SK-N-SH (cell line): Measurements from ENCODE around the gene RRM1. TPM values are rescaled to one million over a fixed set of nuclear protein-coding genes. Genes with fewer than 3 reads are reported as not detected.

Experiments used
- CTCF ChIA-PET: fragments of 300-600, 350-600 bp; formaldehyde crosslinking; extraction: SDS; loops from one replicate; lab custom pipeline; 2021; lab: Yijun Ruan, JAX
- POLR2A ChIA-PET: fragments of 350-600 bp; sonication (Branson Sonifier 250); formaldehyde crosslinking; extraction: SDS; loops from one replicate; lab custom pipeline; 2020; ENCODE audit warnings: antibody characterized with exemption, inconsistent platforms; lab: Yijun Ruan, JAX
- DNase-seq: peaks from one replicate; pipeline ENCODE4 v3.0.0; 2012
- H2AFZ ChIP-seq: fragments of 200-600 bp; sonication (generic); 2 replicates; pipeline ENCODE4 v1.8.1; 2016; ENCODE audit warnings: antibody characterized with exemption, mild to moderate bottlenecking, low read depth
- H3F3A ChIP-seq: fragments of 200-600 bp; sonication (generic); replicated peaks from 2 replicates; pipeline ENCODE3; 2016; ENCODE audit warnings: antibody characterized with exemption, mild to moderate bottlenecking; ENCODE audit not compliant: insufficient read depth
- H3K27ac ChIP-seq, 2 experiments: fragments of 200-500 bp in 1 of 2; fragments of 200-600 bp in 1 of 2; sonication (Bioruptor generic) in 1 of 2; sonication (generic), shearing (Covaris generic) in 1 of 2; 2 replicates each; pipeline versions ENCODE4 v1.5.1 to v1.6.1; 2014 to 2016; ENCODE audit warnings: low read depth in 2 of 2, inconsistent platforms in 1 of 2, low read length in 1 of 2, mild to moderate bottlenecking in 1 of 2, mixed read lengths in 1 of 2
- H3K27me3 ChIP-seq: fragments of 200-600 bp; sonication (generic), shearing (Covaris generic); 2 replicates; pipeline ENCODE4 v1.6.1; 2016; ENCODE audit warnings: mixed run types; ENCODE audit not compliant: insufficient read depth
- H3K36me3 ChIP-seq, 2 experiments: fragments of 200-500 bp in 1 of 2; fragments of 200-600 bp in 1 of 2; sonication (Bioruptor generic) in 1 of 2; sonication (generic) in 1 of 2; replicated peaks in 1 of 2; 2 replicates each; pipeline versions ENCODE3 to v1.5.1; 2014 to 2016; ENCODE audit warnings: low read length in 1 of 2, mild to moderate bottlenecking in 1 of 2; ENCODE audit not compliant: insufficient read depth in 2 of 2, control insufficient read depth in 1 of 2
- H3K4me1 ChIP-seq, 2 experiments: fragments of 200-500 bp in 1 of 2; fragments of 200-600 bp in 1 of 2; sonication (Bioruptor generic) in 1 of 2; sonication (generic), shearing (Covaris generic) in 1 of 2; 2 replicates each; pipeline versions ENCODE4 v1.5.1 to v1.6.1; 2014 to 2016; ENCODE audit warnings: low read depth in 1 of 2, low read length in 1 of 2, mixed run types in 1 of 2; ENCODE audit not compliant: insufficient read depth in 2 of 2, control insufficient read depth in 1 of 2
- H3K4me2 ChIP-seq: fragments of 200-600 bp; sonication (generic), shearing (Covaris generic); 2 replicates; pipeline ENCODE4 v1.6.1; 2017; ENCODE audit warnings: mixed run types
- H3K4me3 ChIP-seq, 2 experiments: fragments of 200-500 bp in 1 of 2; fragments of 200-600 bp in 1 of 2; sonication (Bioruptor generic) in 1 of 2; sonication (generic), shearing (Covaris generic) in 1 of 2; 2 replicates each; pipeline versions ENCODE4 v1.5.1 to v1.8.1; 2014 to 2016; ENCODE audit warnings: low read depth in 2 of 2, inconsistent platforms in 1 of 2, low read length in 1 of 2, mild to moderate bottlenecking in 1 of 2, mixed read lengths in 1 of 2, moderate library complexity in 1 of 2
- H3K79me2 ChIP-seq: fragments of 200-600 bp; sonication (generic); 2 replicates; pipeline ENCODE4 v1.8.1; 2017; ENCODE audit warnings: mild to moderate bottlenecking; ENCODE audit not compliant: insufficient read depth
- H3K9ac ChIP-seq: fragments of 200-600 bp; sonication (generic); 2 replicates; pipeline ENCODE4 v1.6.1; 2017; ENCODE audit warnings: mixed run types
- H3K9me2 ChIP-seq: fragments of 200-600 bp; sonication (generic); 2 replicates; pipeline ENCODE4 v1.6.1; 2017; ENCODE audit warnings: mixed run types
- H3K9me3 ChIP-seq: fragments of 200-600 bp; sonication (generic); 2 replicates; pipeline ENCODE4 v1.6.1; 2017; ENCODE audit warnings: mixed run types, mild to moderate bottlenecking, moderate library complexity
- H4K20me1 ChIP-seq: fragments of 200-600 bp; sonication (generic); 2 replicates; pipeline ENCODE4 v1.6.1; 2017; ENCODE audit warnings: mild to moderate bottlenecking, mixed run types; ENCODE audit not compliant: insufficient read depth
- CHD2 ChIP-seq: fragments of 150-350 bp; IDR thresholded peaks from 2 replicates; pipeline ENCODE4 v1.6.1; 2018; ENCODE audit warnings: low read length; ENCODE audit not compliant: partially characterized antibody
- ELF1 ChIP-seq: IDR thresholded peaks from 2 replicates; pipeline ENCODE4 v1.4.0; 2012
- EZH2phosphoT487 ChIP-seq: fragments of 200-600 bp; sonication (generic); IDR thresholded peaks from 2 replicates; pipeline ENCODE4 v1.6.1; 2017; ENCODE audit warnings: low read depth, mixed run types, mild to moderate bottlenecking, antibody characterized with exemption, moderate library complexity, borderline replicate concordance
- FOSL2 ChIP-seq: IDR thresholded peaks from 2 replicates; pipeline ENCODE4 v1.4.0; 2012; ENCODE audit warnings: low read depth, mild to moderate bottlenecking, moderate library complexity, borderline replicate concordance
- FOXJ3 ChIP-seq: sonication (generic); formaldehyde crosslinking; IDR thresholded peaks from 2 replicates; pipeline ENCODE4 v1.5.1; 2020; ENCODE audit warnings: mild to moderate bottlenecking, missing genetic modification reagents
- FOXM1 ChIP-seq: IDR thresholded peaks from 2 replicates; pipeline ENCODE4 v1.4.0; 2012; ENCODE audit warnings: low read depth, mild to moderate bottlenecking
- MAX ChIP-seq: IDR thresholded peaks from 2 replicates; pipeline ENCODE4 v1.4.0; 2012; ENCODE audit warnings: low read depth
- NFIC ChIP-seq: IDR thresholded peaks from 2 replicates; pipeline ENCODE4 v1.4.0; 2012; ENCODE audit warnings: borderline replicate concordance
- RAD21 ChIP-seq: IDR thresholded peaks from 2 replicates; pipeline ENCODE4 v1.6.1; 2012; ENCODE audit warnings: mild to moderate bottlenecking, low read length
- REST ChIP-seq: IDR thresholded peaks from 2 replicates; pipeline ENCODE4 v1.6.1; 2012; ENCODE audit warnings: mild to moderate bottlenecking, low read depth, low read length, moderate library complexity
- SMC3 ChIP-seq: IDR thresholded peaks from 2 replicates; pipeline ENCODE4 v1.6.1; 2012; ENCODE audit warnings: low read depth, low read length, improper control_type of control experiment
- YY1 ChIP-seq: IDR thresholded peaks from 2 replicates; pipeline ENCODE4 v1.4.0; 2012; ENCODE audit warnings: low read depth, mild to moderate bottlenecking
- WGBS: methylation state at CpG from one replicate; pipeline ENCODE4 v1.1.6; 2017; ENCODE audit warnings: low lambda C conversion rate; 5-methylcytosine and 5-hydroxymethylcytosine counted together
- polyA plus RNA-seq, 3 experiments: library from polyadenylated mRNA; depleted of rRNA; stranded (reverse); fragments of >200 nt; gene quantifications; 2 replicates each; pipeline ENCODE4 v1.2.3, GENCODE V29; 2012
- TF ChIP-seq, protein P1 (sequence below): fragments of 200-600 bp; sonication (generic); IDR thresholded peaks from 2 replicates; pipeline ENCODE4 v1.6.1; 2017; ENCODE audit warnings: antibody characterized with exemption, mild to moderate bottlenecking, moderate library complexity
- TF ChIP-seq, protein P2 (sequence below): fragments of 150-350 bp; IDR thresholded peaks from 2 replicates; pipeline ENCODE4 v1.6.1; 2017; ENCODE audit warnings: antibody characterized with exemption, low read length, low read depth, borderline replicate concordance

RRM1 gene
- polyA plus RNA-seq, 1 of the 3 experiments (the other 2 are of a cell fraction), result 28.2 TPM

DNA sequence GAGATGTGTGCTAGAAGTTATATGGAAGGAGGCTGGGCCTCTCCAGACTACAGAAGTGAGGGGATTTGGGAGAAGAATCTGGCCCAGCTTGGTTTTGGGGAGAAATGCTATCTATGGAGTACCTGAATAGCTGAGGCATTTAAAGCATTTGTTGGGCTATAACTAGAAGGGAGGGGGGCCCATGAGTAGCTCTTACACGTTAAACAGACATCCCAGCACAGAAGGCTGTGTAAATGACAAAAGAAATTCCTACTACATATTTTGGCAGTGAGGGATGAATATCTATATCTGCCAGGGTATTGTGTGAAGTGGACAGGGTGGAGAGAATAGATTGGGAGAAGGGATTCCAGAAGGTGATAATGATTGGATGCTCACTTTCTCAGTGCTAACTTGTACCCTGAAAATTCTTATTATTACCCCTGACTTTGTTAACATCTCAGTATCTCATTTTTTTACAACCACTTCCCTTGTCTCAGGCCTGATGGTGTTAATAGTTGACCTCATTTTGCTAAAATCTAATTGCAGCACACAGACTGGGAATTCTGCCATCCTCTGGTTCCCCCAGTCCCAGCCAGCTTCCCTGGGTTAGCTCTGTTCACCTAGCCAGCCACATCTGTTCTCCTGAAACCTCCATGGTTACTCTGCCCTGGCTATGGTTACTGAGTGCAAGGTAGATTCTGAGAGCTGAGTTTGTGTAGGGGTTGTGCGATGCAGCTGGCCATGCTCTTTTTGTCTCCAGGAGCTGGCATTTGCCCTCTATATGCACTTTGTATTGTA is 28.8 kb upstream of the RRM1 start:
- peaks cover 5 to 22% of the 10 kb centered on the region in 2 experiments; a peak in 3 of 4 replicates for H3K4me1 ChIP-seq
- H3F3A ChIP-seq, result no peaks in the 10 kb centered on the region
- no peaks in the 10 kb centered on the region for H3K27me3 ChIP-seq
- no peak overlapping the region for H3K4me3 ChIP-seq
- H3K9ac ChIP-seq, result no peak overlapping the region
- H3K27ac ChIP-seq, result peak overlapping the region in 1 of 2 experiments; percentile 35; a peak in 2 of 4 replicates
- no peaks in the 10 kb centered on the region for H3K79me2 ChIP-seq
- H3K9me2 ChIP-seq, result no peaks in the 10 kb centered on the region
- no peak for DNase-seq
- H3K9me3 ChIP-seq, result no peaks in the 10 kb centered on the region
- no peak overlapping the region for H3K4me2 ChIP-seq
- ChIA-PET CTCF (interaction anchor here (0.8 to 13.1 kb wide), 5 partner anchors 8 to 214 kb away, joined by 3 to 636 read pairs (median 5); partner anchors contain the start of gene STIM1), POLR2A (no interaction called here)
- WGBS, result 76% methylated on average over 2 of the region's 2 CpGs
- H4K20me1 ChIP-seq, result no peaks in the 10 kb centered on the region
- H2AFZ ChIP-seq, result no peak overlapping the region
- peaks cover 0 to 3% of the 10 kb centered on the region in 2 experiments for H3K36me3 ChIP-seq
- TF ChIP-seq, protein P1, sequence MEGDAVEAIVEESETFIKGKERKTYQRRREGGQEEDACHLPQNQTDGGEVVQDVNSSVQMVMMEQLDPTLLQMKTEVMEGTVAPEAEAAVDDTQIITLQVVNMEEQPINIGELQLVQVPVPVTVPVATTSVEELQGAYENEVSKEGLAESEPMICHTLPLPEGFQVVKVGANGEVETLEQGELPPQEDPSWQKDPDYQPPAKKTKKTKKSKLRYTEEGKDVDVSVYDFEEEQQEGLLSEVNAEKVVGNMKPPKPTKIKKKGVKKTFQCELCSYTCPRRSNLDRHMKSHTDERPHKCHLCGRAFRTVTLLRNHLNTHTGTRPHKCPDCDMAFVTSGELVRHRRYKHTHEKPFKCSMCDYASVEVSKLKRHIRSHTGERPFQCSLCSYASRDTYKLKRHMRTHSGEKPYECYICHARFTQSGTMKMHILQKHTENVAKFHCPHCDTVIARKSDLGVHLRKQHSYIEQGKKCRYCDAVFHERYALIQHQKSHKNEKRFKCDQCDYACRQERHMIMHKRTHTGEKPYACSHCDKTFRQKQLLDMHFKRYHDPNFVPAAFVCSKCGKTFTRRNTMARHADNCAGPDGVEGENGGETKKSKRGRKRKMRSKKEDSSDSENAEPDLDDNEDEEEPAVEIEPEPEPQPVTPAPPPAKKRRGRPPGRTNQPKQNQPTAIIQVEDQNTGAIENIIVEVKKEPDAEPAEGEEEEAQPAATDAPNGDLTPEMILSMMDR, result no peak
- TF ChIP-seq YY1 (no peak), FOXJ3 (CRISPR knock-in tag) (no peak)

DNA sequence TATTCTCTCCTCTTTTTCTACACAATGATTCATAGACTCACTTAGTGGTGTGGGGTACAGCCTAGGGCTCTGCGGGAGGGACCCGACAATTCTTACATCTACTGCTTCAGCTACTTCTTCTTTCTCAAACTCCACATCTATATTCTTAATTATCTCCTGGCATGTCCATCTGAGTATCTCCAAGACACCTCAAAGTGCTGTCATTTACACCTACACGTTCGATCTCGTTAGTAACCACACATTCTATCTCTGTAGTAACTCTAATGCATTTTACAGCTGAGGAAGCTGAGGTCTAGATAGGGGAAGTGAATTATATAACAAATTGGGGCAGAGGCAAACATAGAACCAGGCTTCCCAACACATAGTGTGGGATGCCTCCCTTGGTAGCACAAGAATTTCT is 27.7 kb upstream of the RRM1 start:
- Histone ChIP-seq H3K4me2 (no peak overlapping the region), H2AFZ (no peak overlapping the region), H3K4me1 (peaks cover 5 to 25% of the 10 kb centered on the region in 2 experiments; a peak in 3 of 4 replicates), H3K27ac (no peak overlapping the region), H3K79me2 (no peaks in the 10 kb centered on the region), H3K27me3 (no peaks in the 10 kb centered on the region), H3K9ac (no peak overlapping the region), H4K20me1 (no peaks in the 10 kb centered on the region), H3F3A (no peaks in the 10 kb centered on the region), H3K4me3 (no peak overlapping the region), H3K36me3 (no peaks in the 10 kb centered on the region), H3K9me2 (no peaks in the 10 kb centered on the region), H3K9me3 (no peaks in the 10 kb centered on the region)
- CTCF ChIA-PET, result interaction anchor here (1.0 to 13.1 kb wide), 5 partner anchors 26 to 225 kb away, joined by 3 to 636 read pairs (median 5); partner anchors contain the start of gene STIM1
- POLR2A ChIA-PET, result no interaction called here
- DNase-seq, result no peak
- WGBS, result 86% methylated on average over 5 of the region's 5 CpGs
- TF ChIP-seq EZH2phosphoT487 (no peak), NFIC (no peak), ELF1 (no peak), RAD21 (no peak), FOSL2 (no peak), CHD2 (no peak), MAX (no peak), SMC3 (no peak), REST (no peak), FOXM1 (no peak)
- TF ChIP-seq, protein P2, sequence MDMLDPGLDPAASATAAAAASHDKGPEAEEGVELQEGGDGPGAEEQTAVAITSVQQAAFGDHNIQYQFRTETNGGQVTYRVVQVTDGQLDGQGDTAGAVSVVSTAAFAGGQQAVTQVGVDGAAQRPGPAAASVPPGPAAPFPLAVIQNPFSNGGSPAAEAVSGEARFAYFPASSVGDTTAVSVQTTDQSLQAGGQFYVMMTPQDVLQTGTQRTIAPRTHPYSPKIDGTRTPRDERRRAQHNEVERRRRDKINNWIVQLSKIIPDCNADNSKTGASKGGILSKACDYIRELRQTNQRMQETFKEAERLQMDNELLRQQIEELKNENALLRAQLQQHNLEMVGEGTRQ, result no peak
- TF ChIP-seq, protein P1, result no peak
